GM15510 (cell line): ENCODE data around the gene SUSD1.

Source experiments
- POLR2A ChIP-seq: IDR thresholded peaks from 3 replicates; pipeline ENCODE4 v1.6.1; 2011; ENCODE audit warnings: borderline replicate concordance; ENCODE audit not compliant: insufficient read length; ENCODE audit errors: extremely low read depth

SUSD1 gene

DNA sequence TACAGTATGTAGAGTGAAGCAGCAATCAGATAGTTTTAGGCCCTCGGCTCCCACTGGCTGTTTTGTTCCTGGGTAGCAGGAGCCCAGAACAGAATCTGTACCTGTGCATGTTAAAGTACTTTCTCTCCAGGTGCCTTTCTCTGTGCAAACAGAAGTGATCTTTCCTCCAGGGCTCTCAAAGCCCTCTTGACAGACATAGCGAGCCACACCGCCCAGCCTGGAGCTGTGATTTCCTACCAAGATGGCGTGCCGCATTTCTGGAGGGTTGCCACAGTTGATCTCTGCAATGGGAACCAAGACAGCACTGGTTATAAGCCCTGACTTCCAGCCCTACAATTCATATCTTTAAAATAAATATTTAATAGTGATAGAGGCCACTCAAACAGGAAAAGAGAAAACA is 50.9 kb downstream of the SUSD1 start:
- TF ChIP-seq POLR2A = no peak

DNA sequence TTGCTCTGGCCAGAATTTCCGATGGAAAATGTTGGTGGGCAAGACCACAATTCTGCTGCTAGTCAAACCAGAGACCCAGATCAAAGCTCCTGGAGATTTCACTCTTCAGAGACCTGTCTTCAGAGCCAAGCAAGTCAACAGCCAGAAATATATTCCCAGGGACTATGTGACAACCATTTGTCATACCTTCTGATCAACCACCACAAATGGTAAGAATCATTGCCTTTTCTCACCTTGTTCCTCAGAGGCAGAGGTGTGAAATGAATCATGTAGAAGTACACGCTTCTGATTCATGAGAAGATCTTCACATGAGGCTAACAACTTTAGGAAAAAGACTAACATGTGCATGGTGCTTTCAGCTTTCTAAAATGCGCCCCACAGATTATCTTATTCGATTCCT is 53.5 kb downstream of the SUSD1 start:
- TF ChIP-seq POLR2A = no peak

DNA sequence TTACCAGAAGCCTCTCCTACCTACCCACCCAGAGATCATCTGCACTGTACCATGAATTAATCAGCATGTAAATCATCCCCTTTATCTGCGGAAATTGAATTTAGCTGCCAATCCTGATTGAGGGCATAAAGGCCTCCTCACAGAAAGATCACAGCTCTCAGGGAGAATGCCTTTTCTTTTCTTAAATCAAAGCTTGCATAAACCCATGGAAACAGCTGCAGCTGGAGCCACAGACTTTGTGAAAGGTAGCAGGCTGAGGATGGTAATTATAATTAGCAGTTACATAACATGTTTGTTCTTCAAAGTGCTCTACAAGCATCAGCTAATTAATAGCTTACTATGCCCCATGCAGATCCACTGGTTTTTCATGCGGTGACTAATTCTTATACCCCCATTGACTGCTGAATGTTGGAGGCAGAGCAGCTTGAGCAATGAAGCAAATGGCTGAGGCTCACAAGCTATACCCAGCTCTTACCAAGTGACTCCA is 54.6 kb downstream of the SUSD1 start:
- TF ChIP-seq POLR2A = no peak

DNA sequence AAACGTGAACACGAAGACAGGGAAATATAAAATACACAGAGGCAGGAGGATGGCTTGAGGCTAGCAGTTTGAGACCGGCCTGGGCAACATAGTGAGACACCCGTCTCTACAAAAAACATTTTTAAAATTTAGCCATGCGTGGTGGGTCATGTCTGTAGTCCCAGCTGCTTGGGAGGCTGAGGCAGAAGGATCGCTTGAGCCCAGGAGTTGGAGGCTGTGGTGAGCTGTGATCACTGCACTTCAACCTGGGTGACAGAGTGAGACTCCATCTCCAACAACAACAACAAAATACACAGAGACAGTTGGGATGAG is 55.1 kb downstream of the SUSD1 start:
- no peak for TF ChIP-seq POLR2A

DNA sequence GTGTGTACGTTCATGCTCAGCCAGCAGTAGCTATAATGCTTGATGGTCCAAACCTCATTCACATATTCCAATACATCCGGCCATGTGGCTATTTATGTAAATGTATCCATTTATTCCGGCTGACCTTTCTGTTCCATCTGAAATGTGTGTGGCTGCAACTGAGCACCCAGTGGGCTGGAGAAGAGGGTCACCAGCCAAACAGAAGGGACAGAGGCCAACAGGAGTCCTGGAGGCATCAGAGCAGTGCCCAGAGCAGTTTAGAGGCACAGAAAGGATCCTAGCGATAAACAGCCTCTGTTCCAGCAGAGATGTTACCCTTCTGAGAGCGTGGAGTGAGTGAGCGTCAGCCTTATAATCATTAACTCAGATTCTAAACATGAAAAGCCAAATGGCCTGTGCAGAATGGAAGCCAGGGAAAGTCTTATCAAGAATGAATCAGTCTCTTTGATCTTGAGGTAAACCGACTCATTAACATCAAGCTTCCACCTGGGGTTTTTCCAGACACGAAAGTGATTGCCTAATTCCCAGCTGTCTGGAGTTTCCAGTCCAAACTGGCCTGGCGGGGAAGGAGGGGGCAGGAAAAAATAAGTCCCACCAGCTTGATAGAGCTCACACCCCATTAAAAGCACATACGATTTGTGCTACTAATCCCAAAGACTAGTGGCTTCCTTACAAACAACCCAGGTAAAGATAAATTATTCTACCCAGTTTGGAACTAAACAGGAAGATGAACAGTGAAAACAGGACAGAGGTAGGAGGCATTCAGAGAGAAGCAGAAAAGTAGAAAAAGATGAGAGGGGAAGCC is 55.7 kb downstream of the SUSD1 start:
- no peak for TF ChIP-seq POLR2A

DNA sequence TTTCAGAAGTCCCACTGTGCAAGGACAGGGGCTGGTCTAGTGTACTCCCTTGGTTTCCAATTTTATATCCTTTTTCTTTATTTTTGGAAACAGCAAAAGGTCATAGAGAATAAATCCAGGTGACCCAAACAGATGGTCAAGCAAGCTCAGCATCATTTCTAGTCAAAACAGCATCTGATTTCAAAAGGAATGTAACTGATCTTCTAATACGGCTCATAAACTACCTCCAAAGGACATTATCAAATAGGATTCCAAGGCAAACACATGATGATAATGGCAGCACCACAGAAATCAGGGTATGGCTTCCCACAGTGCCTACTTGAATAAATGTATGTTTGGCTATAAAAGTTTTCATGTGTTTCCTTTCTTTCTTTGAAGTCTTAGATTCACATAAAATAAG is 57.1 kb downstream of the SUSD1 start:
- TF ChIP-seq POLR2A = no peak

DNA sequence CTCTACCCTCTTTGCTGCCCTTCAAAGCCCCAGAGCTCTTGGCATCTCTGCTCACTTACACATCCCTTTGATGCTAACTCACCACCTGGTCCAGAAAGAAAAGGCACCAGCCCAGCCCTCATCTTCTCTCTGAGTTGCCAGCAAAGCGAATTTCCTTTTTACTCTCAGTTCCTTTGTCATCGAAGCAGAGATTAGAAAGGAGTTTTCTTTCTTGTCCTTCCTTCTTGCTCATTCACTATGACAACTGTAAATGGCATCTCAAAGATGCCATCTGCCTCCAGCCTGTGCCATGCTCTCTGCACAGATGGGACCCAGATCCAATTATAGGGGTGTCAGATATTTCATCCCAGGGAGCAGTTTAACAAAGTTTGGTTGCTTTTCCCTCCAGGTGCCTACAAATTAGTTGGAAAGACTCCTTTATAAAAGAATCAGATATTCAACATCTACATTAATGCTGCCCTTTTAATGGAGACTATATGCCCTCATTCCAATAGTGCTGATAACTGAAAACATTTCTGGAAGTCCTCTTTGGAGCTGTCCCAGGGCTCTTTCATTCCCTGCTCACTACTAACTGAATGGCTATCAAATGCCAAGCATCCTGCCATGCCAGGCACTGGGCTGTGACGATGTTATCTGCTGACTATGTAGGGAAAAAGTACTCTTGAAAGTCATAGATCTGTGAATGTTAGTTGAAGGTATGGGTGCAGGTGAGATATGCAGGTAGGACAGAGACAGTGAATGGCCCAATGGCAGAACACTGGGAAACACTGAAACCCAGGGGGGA is 58.9 kb downstream of the SUSD1 start:
- TF ChIP-seq POLR2A = no peak

DNA sequence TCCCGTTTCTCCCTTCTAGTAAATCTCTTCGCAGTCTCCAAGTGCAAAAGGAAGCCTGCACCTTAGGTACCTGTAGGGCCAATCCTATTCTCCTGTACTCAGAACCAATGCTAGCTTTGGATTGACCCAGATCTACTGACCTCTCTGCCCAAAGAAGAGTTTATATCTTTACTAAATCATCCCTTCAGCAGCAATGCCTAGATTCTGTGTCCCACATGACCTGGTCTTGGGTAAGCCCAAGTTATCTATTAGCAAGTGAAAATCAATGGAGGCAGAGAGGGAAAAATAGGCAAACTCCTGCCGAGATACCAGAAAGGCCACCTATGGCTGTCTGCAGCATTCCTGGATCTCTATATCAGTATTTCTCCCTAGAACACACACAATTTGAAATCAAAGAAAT is 60.0 kb downstream of the SUSD1 start:
- TF ChIP-seq POLR2A = no peak

DNA sequence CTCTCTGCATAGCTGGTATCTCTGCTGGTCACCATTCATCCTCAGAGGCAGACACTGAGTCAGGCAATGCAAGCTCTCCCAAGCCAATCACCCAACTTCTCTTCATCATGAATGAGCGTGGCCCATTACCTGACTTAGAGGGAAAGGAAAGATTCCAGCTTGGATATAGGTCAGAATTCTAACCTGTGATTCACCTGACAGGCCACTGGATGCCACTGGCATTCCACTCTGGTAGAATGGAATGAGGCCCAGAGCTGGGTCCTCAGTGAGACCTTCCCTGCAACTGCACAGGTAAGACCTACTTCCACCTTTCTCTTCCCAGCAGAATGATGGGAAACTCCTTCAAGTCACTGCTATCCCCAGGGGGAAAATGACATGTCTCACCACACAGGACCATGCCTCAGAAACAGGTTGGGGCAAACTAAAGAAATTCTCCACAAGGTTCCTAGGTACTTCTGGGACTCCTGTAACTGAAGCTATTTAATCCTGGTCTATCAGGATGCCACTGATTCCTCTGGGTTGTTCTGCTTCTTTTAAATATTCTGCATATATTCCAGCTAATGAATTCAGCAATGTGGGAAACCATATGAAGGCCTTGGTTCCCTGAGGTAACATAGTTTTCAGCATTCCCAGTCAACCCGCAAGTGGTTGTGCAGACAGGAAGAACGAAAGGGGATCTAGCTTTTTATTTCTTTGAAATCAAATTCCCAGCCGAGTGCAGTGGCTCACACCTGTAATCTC is 62.0 kb downstream of the SUSD1 start:
- no peak for TF ChIP-seq POLR2A

DNA sequence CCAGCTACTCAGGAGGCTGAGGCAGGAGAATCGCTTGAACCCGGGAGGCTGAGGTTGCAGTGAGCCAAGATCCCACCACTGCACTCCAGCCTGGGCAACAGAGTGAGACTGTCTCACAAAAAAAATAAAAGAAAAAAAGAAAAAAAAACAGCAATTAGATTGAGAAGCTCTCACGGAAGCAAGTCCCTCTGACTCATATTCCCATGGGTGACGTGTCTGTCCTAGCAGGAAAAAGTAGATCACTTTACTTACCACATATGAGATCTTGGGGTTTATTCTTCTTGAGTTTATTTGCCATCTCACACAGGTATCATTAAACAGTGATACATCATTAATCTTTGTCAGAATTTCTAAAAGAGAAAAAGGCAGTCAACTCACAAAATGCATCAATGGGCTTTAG is 62.6 kb downstream of the SUSD1 start:
- no peak for TF ChIP-seq POLR2A

DNA sequence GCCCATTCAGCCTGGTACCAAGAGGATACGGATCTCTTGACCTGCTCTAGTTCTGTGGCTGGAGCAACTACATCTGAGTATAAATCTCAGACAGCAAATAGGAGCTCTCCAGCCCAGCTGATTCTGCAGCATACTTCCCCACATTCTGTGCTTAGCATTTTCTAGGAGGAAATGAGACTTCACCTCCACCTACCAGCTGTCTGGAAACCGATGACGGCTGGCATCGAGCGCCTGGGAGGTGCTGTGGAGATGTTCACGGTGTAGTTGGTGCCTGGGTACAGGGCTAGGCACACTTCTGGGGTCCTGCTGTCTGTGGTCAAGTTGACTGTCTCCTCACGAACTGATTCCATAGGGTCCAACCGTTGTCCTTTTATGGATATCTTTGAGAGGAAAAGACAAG is 63.6 kb downstream of the SUSD1 start:
- no peak for TF ChIP-seq POLR2A

DNA sequence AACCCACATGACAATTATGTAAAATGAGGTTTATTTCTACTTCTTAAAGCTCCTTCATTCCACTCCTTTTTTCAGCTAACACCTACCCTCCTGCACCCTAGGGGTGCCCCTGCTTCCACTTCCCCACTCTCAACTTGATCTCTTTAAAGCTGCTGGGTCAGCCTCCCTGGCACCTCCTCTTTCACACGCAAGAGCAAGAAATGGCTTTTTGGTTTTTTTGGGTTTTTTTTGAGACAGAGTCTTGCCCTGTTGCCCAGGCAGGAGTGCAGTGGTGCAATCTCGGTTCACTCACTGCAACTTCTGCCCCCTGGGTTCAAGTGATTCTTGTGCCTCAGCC is 64.4 kb downstream of the SUSD1 start:
- no peak for TF ChIP-seq POLR2A

DNA sequence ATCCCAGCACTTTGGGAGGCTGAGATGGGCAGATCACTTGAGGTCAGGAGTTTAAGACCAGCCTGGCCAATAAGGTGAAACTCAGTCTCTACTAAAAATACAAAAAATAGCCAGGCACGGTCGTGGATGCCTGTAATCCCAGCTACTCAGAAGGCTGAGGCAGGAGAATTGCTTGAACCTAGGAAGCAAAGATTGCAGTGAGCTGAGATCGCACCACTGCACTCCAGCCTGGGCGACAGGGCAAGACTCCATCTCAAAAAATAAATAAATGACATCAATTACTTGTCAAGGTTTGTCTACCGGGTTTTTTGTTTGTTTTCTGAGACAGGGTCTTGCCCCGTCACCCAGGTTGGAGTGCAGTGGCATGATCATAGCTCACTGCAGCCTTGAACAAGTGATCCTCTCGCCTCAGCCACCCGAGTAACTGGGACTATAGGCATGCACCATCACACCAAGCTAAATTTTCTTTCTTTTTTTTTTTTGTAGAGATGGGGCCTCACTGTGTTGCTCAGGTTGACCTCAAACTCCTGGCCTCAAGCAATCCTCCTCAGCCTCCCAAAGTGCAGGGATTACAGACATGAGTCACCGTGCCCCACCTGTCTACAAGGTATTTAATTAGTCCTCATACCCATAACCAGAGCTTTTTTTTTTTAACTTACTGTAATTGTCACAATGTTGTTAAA is 64.9 kb downstream of the SUSD1 start:
- TF ChIP-seq POLR2A = no peak

DNA sequence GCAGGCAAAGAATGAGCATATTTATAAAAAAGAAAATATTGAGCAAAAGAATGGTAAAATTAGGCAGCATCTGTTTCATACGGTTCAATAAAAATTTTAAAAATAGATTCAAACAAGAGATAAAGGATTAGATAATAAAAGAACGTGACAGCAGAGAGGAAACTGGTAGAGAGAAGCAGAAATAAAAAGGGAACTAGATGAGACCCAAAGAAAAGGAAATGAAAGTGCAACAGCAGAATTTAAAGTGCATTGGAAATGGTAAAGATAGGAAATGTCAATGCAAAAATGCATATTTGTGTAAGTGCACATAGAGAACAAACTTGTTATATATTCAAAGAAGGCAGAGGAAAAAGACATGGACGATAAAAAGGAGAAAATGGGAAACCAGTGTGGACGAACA is 70.2 kb downstream of the SUSD1 start:
- no peak for TF ChIP-seq POLR2A

DNA sequence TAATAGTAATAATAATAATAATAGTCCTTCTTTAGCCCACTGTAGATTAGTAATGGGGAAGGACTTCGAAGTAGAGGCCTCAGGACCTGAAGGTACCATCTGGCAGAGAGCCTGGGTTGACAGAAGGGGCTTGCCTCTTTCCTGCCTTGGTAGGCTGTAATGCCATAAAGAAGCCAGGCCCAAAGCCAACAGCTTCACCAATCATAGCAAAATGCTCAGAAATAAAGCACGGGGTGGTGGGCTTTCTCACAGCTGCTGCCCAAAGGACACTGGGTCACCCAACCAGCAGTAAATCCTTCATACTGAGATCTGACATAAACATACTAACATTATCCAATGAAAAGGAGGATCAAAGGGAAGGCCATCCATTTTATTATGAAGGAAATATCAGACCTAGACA is 70.7 kb downstream of the SUSD1 start:
- no peak for TF ChIP-seq POLR2A

DNA sequence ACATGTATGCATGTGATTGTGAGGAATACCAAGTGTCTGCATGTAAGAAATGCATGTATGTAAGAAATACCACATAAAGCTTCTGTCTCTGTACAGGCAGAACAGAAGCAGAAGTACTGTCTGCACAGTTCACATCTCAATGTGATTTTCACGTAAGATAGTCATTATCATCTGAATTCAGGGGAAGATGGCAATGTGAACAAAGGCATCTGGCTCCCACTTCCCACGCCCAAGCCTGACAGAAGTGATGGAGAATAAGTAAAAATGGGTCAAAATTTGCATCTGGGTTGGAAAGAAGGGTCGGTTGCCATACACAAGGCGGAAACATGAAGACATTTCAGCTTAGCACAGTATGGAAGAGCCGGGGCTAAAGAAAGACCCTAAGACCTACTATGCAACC is 71.7 kb downstream of the SUSD1 start:
- no peak for TF ChIP-seq POLR2A
